Right lobe of liver (tissue), 6 donors: Measurements from ENCODE around the gene OPHN1. TPM values are rescaled to one million over a fixed set of nuclear protein-coding genes. Genes with fewer than 3 reads are reported as not detected.
"Not testable (repeated sequence)": the region's sequence is repeated elsewhere in the genome, so short reads cannot be mapped to it uniquely, and the experiment has no call there.

Source experiments
- ATAC-seq, 4 donors: fragments of 200-7000 bp; cut with Tn5 transposase; one replicate each; pipeline ENCODE4 v1.9.1; 2020; ENCODE audit warnings: mild to moderate bottlenecking in 4 of 4, moderate library complexity in 4 of 4
- DNase-seq, 3 donors: peaks; one replicate each; pipeline ENCODE4 v3.0.0-alpha.2; 2020
- H3K27ac ChIP-seq, 3 donors: fragments of 200-600 bp; one replicate each; pipeline ENCODE4 v1.8.0; 2022
- H3K27me3 ChIP-seq, 2 donors: fragments of 200-600 bp; one replicate each; pipeline ENCODE4 v1.8.0; 2022
- H3K36me3 ChIP-seq, 4 donors: fragments of 200-600 bp; sonication (generic) in 1 of 4; one replicate each; pipeline versions ENCODE4 v1.5.1 to v1.8.0; 2017 to 2022; ENCODE audit warnings: control low read depth in 1 of 4
- H3K4me1 ChIP-seq, 4 donors: fragments of 200-600 bp; sonication (generic) in 1 of 4; one replicate each; pipeline versions ENCODE4 v1.5.1 to v1.8.0; 2017 to 2022; ENCODE audit warnings: control low read depth in 1 of 4
- H3K4me3 ChIP-seq, 3 donors: fragments of 200-600 bp; one replicate each; pipeline ENCODE4 v1.8.0; 2022
- H3K9me3 ChIP-seq, 4 donors: fragments of 200-600 bp; sonication (generic) in 1 of 4; one replicate each; pipeline versions ENCODE4 v1.5.1 to v1.8.0; 2017 to 2022; ENCODE audit warnings: control low read depth in 1 of 4
- POLR2A ChIP-seq: fragments of 450-650 bp; IDR thresholded peaks from one replicate; pipeline ENCODE4 v1.6.1; 2017; ENCODE audit warnings: antibody characterized with exemption, mild to moderate bottlenecking
- WGBS: methylation state at CpG from one replicate; pipeline ENCODE4 v1.1.6; 2018; ENCODE audit warnings: low coverage, low lambda C conversion rate; ENCODE audit not compliant: insufficient coverage; ENCODE audit errors: missing lambda C conversion rate; 5-methylcytosine and 5-hydroxymethylcytosine counted together
- intact Hi-C, 2 donors: fragments of 100-400 bp; cut with DNase I; formaldehyde crosslinking; loops; one replicate each; pipeline versions ENCODE4 v1.11.2 to v1.14.1; 2022
- total RNA-seq, 6 experiments: library from RNA; depleted of rRNA in 2 of 6; stranded (reverse); fragments of >200 nt in 2 of 6; fragmentation: NEBNext Ultra II Directional in 3 of 6; extraction: Animal tissue kit (Norgen Biotek cat#: 25700) in 3 of 6; gene quantifications; one replicate each; pipeline versions ENCODE4 v1.1.0 to v1.2.4, GENCODE V29; 2016 to 2023
- TF ChIP-seq, protein P1 (sequence below), 4 donors: fragments of 200-600 bp in 3 of 4; fragments of 450-650 bp in 1 of 4; IDR thresholded peaks; one replicate each; pipeline versions ENCODE4 v1.5.1 to v1.8.0; 2016 to 2022; ENCODE audit warnings: antibody characterized with exemption in 4 of 4, mild to moderate bottlenecking in 2 of 4
- donor health status: DM: no; HTN: yes; CAD: no.
- donor health status: DM: no; HTN: no; CAD: no.
- donor health status: DM: no; HTN: no; CAD: no.
- donor health status: DM: no; HTN: yes; CAD: no.
- donor health status: DM: no; HTN: yes; CAD: no.

OPHN1 gene
- total RNA-seq, 6 experiments from 2014 or later = 0.47 to 1.2 (median 0.81) TPM

- Histone ChIP-seq H3K4me1 (no peaks in the 10 kb centered on the region), H3K36me3 (no peaks in the 10 kb centered on the region), H3K27me3 (no peaks in the 10 kb centered on the region), H3K27ac (no peak overlapping the region), H3K4me3 (no peak overlapping the region), H3K9me3 (no peaks in the 10 kb centered on the region)
- intact Hi-C loops = no loop called here
- no peak for ATAC-seq
- TF ChIP-seq, protein P1, sequence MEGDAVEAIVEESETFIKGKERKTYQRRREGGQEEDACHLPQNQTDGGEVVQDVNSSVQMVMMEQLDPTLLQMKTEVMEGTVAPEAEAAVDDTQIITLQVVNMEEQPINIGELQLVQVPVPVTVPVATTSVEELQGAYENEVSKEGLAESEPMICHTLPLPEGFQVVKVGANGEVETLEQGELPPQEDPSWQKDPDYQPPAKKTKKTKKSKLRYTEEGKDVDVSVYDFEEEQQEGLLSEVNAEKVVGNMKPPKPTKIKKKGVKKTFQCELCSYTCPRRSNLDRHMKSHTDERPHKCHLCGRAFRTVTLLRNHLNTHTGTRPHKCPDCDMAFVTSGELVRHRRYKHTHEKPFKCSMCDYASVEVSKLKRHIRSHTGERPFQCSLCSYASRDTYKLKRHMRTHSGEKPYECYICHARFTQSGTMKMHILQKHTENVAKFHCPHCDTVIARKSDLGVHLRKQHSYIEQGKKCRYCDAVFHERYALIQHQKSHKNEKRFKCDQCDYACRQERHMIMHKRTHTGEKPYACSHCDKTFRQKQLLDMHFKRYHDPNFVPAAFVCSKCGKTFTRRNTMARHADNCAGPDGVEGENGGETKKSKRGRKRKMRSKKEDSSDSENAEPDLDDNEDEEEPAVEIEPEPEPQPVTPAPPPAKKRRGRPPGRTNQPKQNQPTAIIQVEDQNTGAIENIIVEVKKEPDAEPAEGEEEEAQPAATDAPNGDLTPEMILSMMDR (IDR thresholded peaks at IDR 0.05) = no peak
- 27% methylated on average over 1 of the region's 1 CpG for WGBS
- no peak for DNase-seq
Measured at GRCh38 chrX:68079961-68080360, 353.3 kb downstream of the OPHN1 start.

- H3K27me3 ChIP-seq, H3K4me1 ChIP-seq, H3K4me3 ChIP-seq, DNase-seq, ATAC-seq, H3K27ac ChIP-seq, H3K36me3 ChIP-seq, intact Hi-C loops, H3K9me3 ChIP-seq: not testable (repeated sequence)
Measured at GRCh38 chrX:68078801-68079200, 354.5 kb downstream of the OPHN1 start.

GRCh38 chrX:68077378-68077777 is 355.9 kb downstream of the OPHN1 start:
- H3K36me3 ChIP-seq = no peaks in the 10 kb centered on the region
- no peak for TF ChIP-seq POLR2A
- TF ChIP-seq, protein P1 (IDR thresholded peaks at IDR 0.05) = no peak

DNA sequence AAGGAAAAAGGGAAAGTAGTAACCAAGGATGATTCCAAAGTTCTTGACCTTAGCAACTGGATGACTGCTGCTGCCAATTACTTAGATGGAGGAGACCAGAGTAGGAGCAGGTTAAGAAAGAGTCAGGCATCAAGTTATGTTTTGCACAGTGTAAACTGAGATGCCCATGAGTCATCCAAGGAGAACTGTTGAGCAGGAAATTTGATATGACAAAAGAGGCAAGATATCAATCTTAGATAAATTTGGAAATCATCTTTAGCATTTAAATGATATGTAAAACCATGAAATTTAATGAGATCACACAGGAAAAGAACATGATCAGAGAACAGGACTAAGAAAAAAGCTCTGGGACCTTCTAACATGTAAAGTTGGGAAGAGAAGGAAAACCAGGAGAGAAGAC is 361.3 kb downstream of the OPHN1 start:
- Histone ChIP-seq H3K4me3 (no peak overlapping the region), H3K27me3 (no peaks in the 10 kb centered on the region), H3K36me3 (no peaks in the 10 kb centered on the region), H3K9me3 (no peaks in the 10 kb centered on the region), H3K4me1 (no peaks in the 10 kb centered on the region), H3K27ac (no peak overlapping the region)
- TF ChIP-seq, protein P1 (IDR thresholded peaks at IDR 0.05) = no peak
- TF ChIP-seq POLR2A = no peak
- intact Hi-C loops = no loop called here
- no peak for DNase-seq
- no peak for ATAC-seq

More at GRCh38 chrX:68077378-68077777, 355.9 kb downstream of the OPHN1 start:
- intact Hi-C loops = no loop called here
- Histone ChIP-seq H3K27me3 (no peaks in the 10 kb centered on the region), H3K27ac (no peak overlapping the region), H3K4me3 (no peak overlapping the region), H3K9me3 (no peaks in the 10 kb centered on the region), H3K4me1 (no peaks in the 10 kb centered on the region)
- ATAC-seq = no peak
- no peak for DNase-seq

- H3K4me3 ChIP-seq, DNase-seq, H3K27me3 ChIP-seq, H3K4me1 ChIP-seq, H3K27ac ChIP-seq, ATAC-seq, H3K36me3 ChIP-seq, H3K9me3 ChIP-seq, intact Hi-C loops: not testable (repeated sequence)
- WGBS = 32% methylated on average over 2 of the region's 2 CpGs
Measured at GRCh38 chrX:68070119-68070518, 363.2 kb downstream of the OPHN1 start.

DNA sequence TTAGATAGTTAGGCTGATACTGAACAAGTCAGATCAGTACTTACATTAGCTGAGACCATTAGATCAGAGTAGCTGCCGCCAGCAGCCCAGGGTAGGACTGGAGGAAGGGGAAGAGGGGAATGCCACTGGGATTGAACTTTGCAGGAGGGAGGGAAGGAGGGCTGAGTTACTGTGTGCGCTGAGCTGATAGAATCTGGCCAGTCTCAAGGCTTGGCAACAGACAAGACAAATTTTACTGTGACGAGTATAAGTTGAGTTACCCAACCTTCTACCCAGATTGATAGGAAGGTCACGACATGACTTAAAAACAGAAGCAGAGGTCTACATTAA is 372.1 kb downstream of the OPHN1 start:
- intact Hi-C loops = no loop called here
- H3K36me3 ChIP-seq = no peaks in the 10 kb centered on the region
- no peak for TF ChIP-seq POLR2A
- TF ChIP-seq, protein P1 (IDR thresholded peaks at IDR 0.05) = no peak
- H3K4me3 ChIP-seq = no peak overlapping the region
- no peaks in the 10 kb centered on the region for H3K4me1 ChIP-seq
- ATAC-seq (no peak), DNase-seq (no peak)
- H3K9me3 ChIP-seq = no peaks in the 10 kb centered on the region
- H3K27me3 ChIP-seq = no peaks in the 10 kb centered on the region
- no peak overlapping the region for H3K27ac ChIP-seq
- 45% methylated on average over 4 of the region's 4 CpGs for WGBS
